COLO668 (cell line): Measurements from ENCODE around the gene ARMC9.

ENCODE experiments used
- DNase-seq: peaks from one replicate; lab custom pipeline; 2025; ENCODE audit not compliant: unreplicated experiment; lab: John Stamatoyannopoulos, UW

The ARMC9 gene

GRCh38 chr2:231379266-231380215 lies 181.1 kb downstream of the ARMC9 start:
- peak; percentile 27 for DNase-seq

GRCh38 chr2:231380307-231380706 lies 181.9 kb downstream of the ARMC9 start:
- no peak for DNase-seq

- no peak for DNase-seq
Observed at GRCh38 chr2:231380991-231381847, 182.8 kb downstream of the ARMC9 start.

GRCh38 chr2:231382116-231382515 lies 183.7 kb downstream of the ARMC9 start:
- DNase-seq, result no peak

- DNase-seq, result no peak
Observed at GRCh38 chr2:231383416-231384108, 185.1 kb downstream of the ARMC9 start.

GRCh38 chr2:231384109-231384435 lies 185.6 kb downstream of the ARMC9 start:
- DNase-seq, result no peak

- DNase-seq, result no peak
Observed at GRCh38 chr2:231384970-231385369, 186.5 kb downstream of the ARMC9 start.

- no peak for DNase-seq
Observed at GRCh38 chr2:231385429-231385828, 187.0 kb downstream of the ARMC9 start.

- no peak for DNase-seq
Observed at GRCh38 chr2:231386446-231386845, 188.0 kb downstream of the ARMC9 start.

GRCh38 chr2:231387904-231388724 lies 189.7 kb downstream of the ARMC9 start:
- no peak for DNase-seq

- no peak for DNase-seq
Observed at GRCh38 chr2:231388725-231389346, 190.4 kb downstream of the ARMC9 start.

- no peak for DNase-seq
Observed at GRCh38 chr2:231390667-231391066, 192.2 kb downstream of the ARMC9 start.

GRCh38 chr2:231391981-231392380 lies 193.6 kb downstream of the ARMC9 start:
- no peak for DNase-seq

GRCh38 chr2:231392431-231393148 lies 194.2 kb downstream of the ARMC9 start:
- no peak for DNase-seq

GRCh38 chr2:231393149-231394131 lies 195.0 kb downstream of the ARMC9 start:
- no peak for DNase-seq

GRCh38 chr2:231394211-231395141 lies 196.0 kb downstream of the ARMC9 start:
- no peak for DNase-seq
